NCI-H2171 (cell line): ENCODE data around the gene ATF7.
"Not testable (repeated sequence)": the region's sequence is repeated elsewhere in the genome, so short reads cannot be mapped to it uniquely, and the experiment has no call there.

Source experiments
- DNase-seq: peaks from one replicate; lab custom pipeline; 2025; lab: John Stamatoyannopoulos, UW

Gene ATF7

DNA sequence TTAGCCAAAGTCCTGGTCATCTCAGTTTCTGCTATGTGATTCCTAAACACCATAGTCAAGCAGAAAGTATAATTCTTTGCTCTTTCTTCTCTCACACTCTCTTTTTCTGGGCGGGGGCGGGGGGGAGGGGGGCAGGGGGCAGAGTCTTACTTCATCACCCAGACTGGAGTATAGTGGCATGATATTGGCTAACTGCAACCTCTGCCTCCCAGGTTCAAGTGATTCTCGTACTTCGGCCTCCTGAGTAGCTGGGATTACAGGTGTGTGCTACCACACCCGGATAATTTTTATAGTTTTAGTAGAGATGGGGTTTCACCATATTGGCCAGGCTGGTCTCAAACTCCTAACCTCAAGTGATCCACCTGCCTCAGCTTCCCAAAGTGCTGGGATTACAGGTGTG is 60.8 kb downstream of the ATF7 start:
- DNase-seq = not testable (repeated sequence)

DNA sequence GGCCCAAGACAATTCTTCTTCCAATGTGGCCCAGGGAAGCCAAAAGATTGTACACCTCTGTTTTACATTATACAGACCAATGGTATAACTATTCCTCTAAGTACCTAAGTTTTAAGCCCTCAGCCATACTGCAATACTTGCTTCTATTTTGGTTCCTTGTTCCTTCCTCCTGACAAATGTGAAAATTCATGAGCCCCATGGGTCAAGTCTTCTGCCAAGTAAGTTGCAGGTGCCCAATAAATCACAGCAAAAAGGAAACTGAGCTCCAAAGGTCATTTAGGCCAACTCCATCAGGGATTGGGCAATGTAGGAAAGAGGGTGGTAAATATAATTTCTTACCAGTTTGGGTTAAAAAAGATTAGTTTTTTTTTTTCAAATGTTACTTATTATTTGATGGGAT is 61.2 kb downstream of the ATF7 start:
- DNase-seq = no peak

DNA sequence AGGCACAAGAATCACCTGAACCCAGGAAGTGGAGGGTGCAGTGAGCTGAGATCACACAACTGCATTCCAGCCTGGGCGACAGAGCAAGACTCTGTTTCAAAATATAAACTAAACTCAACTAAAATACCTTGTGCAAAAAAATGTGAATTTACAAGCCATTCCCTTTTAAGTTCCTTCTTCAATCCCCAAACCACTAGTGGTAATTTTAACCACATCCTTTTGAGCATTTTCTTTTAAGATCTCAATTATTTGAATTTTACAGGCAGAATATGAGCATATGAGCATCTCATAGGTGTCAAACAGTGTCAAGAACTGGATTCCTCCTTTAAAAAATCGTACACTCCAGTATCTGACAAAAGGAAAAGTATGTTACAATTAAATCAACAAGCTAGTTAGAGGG is 61.9 kb downstream of the ATF7 start:
- no peak for DNase-seq

GRCh38 chr12:53563452-53564028 is 62.6 kb downstream of the ATF7 start:
- DNase-seq = no peak

- no peak for DNase-seq
Observed at GRCh38 chr12:53561590-53561953, 64.6 kb downstream of the ATF7 start.

DNA sequence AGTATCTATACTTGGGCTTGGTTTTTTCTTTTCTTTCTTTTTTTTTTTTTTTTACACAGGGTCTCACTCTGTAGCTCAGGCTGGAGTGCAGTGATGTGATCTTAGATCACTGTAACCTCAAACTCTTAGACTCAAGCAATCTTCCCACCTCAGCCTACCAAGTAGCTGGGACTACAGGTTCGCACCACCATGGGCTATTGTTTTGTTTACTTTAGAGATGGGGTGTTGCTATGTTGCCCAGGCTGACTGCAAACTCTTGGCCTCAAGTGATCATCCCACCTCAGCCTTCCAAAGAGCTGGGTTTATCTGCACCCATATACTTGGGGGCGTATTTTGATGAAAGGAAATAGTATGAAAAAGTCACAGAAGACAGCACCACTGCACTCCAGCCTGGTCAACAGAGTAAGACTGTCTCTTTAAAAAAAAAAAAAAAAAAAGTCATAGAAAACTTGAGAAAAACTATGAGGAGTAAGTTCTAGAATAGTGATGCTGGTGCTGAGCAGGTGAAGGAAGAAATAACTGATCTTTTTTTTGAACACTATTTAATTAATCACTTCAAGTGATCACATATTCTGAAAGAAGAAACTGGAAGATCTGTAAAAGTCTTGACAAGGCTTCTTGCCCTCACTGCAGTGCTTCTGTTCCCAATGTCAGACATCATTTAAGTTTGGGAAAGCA is 65.1 kb downstream of the ATF7 start:
- DNase-seq = no peak

- DNase-seq = no peak
Observed at GRCh38 chr12:53560351-53560750, 65.8 kb downstream of the ATF7 start.

GRCh38 chr12:53558631-53559030 is 67.6 kb downstream of the ATF7 start:
- DNase-seq = no peak

- no peak for DNase-seq
Observed at GRCh38 chr12:53552361-53553327, 73.5 kb downstream of the ATF7 start.

- no peak for DNase-seq
Observed at GRCh38 chr12:53551889-53552291, 74.3 kb downstream of the ATF7 start.

DNA sequence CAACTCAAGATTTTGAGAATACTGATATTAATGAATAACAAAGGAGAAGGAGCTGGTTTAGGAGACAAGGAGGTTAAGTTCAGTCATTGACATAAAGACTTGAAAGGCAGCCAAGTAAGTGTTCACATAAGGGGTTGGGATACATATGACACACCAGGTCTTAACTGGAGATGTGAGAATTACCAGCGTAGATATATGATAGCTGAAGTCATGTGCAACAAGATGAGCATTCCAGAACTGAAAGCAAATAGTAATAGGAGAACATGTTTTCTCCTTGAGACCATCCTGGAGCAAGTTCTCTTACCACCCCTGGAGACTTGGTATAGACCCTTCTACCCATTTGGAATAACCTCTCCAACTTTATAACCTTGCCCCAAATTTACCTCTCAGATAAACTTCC is 75.6 kb downstream of the ATF7 start:
- DNase-seq = no peak

- not testable (repeated sequence) for DNase-seq
Observed at GRCh38 chr12:53550131-53550530, 76.1 kb downstream of the ATF7 start.

DNA sequence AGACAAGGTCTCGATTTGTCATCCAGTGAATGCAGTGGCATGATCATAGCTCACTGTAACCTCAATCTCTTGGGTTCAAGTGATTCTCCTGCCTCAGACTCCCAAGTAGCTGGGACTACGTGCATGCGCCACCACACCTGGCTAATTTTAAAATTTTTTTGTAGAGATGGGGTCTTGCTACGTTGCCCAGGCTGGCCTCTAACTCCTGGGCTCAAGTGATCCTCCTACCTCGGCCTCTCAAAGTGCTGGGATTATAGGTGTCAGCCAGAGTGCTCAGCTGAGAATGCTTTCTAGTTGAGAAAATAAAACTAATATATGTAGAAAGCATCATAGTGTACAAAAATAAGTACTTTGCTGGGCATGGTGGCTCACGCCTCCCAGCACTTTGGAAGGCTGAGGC is 77.8 kb downstream of the ATF7 start:
- not testable (repeated sequence) for DNase-seq

- DNase-seq = peak; percentile 21
Observed at GRCh38 chr12:53543539-53543938, 82.6 kb downstream of the ATF7 start.

DNA sequence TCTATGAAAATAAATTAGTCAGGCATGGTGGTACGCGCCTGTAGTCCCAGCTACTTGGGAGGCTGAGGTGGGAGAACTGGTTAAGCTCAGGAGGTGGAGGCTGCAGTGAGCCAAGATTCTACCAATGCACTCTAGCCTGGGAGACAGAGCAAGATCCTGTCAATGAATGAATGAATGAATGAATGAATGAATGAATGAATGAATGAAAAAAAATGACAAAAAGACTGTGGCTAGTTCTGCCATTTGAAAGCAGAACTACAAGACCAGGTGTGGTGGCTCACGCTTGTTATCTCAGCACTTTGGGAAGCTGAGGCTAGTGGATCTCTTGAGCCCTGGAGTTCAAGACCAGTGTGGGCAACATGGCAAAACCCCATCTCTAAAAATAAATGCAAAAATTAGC is 86.7 kb downstream of the ATF7 start:
- no peak for DNase-seq

DNA sequence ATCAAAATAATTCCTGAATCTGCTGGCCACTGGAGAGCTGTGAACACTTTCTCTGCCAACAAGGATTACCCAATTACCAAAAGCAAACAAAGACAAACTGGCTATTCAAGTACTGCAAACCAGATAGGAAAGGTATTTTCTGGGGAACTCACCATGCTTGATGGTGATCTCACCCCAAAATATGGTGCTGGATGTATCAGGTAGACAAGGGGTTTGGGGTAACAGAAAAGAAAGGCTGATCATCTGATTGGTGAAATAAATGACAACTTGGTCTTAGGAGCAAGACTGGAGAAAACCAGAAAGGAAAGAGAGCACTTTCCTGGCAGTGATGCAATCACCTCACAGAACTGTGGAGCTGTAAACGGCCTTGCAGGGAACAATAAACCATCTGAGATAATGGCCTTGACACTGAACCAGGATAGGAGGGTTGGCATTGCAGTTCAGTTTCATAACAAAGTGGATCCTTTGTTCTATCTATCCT is 87.9 kb downstream of the ATF7 start:
- DNase-seq = no peak

- DNase-seq = no peak
Observed at GRCh38 chr12:53536962-53537361, 89.2 kb downstream of the ATF7 start.

GRCh38 chr12:53533471-53533870 is 92.7 kb downstream of the ATF7 start:
- DNase-seq = no peak

- DNase-seq = peak; percentile 38
Observed at GRCh38 chr12:53532524-53533445, 93.4 kb downstream of the ATF7 start.

DNA sequence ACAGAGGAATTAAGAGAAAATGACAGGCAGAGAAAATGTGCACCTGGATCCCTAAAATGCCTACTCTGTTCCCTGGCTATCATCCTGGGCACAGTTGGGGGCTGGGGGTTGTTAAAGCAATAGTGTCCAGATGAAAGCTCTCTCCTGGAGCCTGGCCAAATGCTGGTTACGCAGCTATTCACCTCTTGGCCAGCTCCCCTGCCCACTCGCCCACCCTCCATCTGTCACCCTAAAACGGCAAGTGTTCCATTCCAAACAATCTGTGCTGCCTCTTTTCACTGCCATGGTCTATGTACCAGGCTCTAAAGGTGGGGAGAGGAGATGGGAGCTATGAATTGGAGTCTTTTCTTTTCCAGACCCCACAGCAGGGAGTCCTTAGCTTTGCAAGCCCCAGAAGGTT is 94.2 kb downstream of the ATF7 start:
- no peak for DNase-seq

- no peak for DNase-seq
Observed at GRCh38 chr12:53530920-53531319, 95.3 kb downstream of the ATF7 start.

- DNase-seq = peak; percentile 74
Observed at GRCh38 chr12:53530061-53530460, 96.1 kb downstream of the ATF7 start.
